Umbilical cord (tissue), 2 donors: ENCODE data around the gene LTK. TPM values are rescaled to one million over a fixed set of nuclear protein-coding genes. Genes with fewer than 3 reads are reported as not detected.

Experiments
- DNase-seq: peaks from one replicate; pipeline ENCODE4 v3.0.0-alpha.2; 2015; ENCODE audit warnings: low spot score
- total RNA-seq: library from RNA; depleted of rRNA; stranded (reverse); fragments of >200 nt; gene quantifications from one replicate; pipeline ENCODE4 v1.2.3, GENCODE V29; 2014; ENCODE audit warnings: low replicate concordance; ENCODE audit not compliant: insufficient read depth

Gene LTK
- total RNA-seq, 1 donor from 2014 or later = 4.3 TPM

DNA sequence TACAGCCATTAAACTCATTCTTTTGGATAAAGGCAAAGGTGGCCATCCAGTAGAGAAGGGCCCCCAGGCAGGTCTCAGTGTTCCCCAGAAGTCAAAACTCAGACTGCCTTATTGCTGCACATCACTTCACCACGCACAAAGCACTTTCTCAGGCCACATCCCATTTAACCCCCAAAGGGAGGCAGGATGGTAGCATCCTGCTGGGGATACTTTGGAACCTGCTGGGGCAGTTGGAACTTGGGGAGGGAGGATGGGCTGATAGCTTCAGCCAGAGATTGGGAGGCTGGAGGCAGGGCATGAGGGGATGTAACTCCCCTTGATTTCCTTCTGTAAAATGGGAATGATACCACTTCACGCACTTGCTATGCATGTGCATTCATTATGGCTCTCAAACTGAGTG is 15.0 kb downstream of the LTK start:
- no peak for DNase-seq

DNA sequence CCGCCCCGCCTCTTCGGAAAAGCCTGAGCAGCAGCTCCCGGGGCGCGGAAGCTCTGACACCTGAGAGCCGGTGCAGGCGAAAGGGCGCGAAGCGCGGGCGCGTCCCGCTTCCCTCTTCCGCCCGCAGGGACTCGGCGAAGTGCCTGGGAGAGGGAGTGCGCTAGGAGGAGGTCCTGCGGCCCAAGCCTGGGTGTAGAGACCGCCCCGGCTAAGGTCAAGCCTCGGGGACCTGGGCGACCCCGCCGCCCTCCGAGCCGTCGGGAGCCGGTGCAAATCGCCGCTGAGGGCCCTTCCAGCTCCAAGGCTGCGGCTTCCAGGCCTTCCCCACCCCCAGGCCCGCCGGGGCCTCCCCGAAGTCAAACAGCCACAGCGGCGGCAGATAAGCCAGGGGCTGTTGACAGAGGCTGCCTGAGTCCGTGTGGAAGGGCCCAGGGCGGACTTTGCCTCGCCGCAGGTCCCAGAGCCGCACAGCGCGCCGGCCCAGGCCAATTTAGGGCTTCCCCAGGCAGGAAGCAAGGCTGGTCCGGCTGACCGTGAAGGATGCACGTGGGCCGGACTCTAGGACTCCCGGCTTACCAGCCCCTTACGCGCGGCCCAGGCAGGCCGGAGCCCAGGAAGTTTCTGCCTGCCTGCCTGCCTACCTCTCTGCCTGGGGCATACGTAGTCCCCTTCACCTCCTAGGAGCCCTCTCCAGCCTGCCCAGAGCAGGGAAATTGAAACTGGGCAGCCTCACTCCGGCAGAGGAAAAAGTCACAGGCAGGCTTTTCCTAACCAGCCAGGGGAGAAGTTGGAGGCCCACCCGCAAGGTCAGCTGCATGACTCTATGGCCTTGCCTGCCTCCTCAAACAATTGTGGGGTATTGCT is 17.7 kb downstream of the LTK start:
- DNase-seq = no peak

DNA sequence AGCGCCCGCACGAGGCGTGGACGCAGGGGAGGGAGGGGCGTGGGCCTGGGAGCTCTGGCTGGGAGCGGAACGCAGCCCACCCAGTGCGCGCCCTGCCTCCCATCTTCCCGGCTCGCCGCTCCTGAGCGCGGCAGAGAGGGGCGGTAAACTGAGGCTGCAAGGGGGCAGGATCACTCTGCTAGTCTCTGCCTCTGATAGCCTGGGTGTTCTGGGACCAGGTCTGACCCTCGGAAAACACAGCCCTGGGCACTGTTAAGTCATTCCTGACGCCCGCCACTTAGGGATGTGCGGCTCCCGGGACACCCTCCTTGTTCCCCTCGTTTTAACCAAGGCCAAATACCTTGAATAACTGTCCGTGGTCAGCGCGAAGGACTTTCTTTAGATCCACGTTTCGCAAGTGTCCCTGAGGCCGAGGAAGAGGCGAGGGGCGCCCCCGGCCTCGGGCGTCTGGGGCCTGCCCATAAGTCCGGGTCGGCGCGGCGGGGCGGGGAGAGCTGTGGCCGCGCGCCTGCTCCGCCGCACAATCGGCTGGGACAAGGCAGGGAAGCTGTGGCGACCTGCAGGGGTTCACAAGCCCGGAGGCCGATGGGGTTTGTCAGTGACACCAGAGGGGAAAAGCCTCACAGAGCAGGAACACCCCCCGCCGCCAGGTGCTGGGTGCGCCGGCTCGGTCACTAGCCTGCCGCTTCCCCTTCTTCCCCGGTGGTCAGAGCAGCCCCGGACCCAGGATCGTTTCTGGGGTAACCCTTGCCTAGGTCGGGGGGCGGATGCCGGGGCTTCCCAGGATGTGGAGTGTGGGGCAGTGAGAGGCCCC is 18.5 kb downstream of the LTK start:
- DNase-seq = no peak

DNA sequence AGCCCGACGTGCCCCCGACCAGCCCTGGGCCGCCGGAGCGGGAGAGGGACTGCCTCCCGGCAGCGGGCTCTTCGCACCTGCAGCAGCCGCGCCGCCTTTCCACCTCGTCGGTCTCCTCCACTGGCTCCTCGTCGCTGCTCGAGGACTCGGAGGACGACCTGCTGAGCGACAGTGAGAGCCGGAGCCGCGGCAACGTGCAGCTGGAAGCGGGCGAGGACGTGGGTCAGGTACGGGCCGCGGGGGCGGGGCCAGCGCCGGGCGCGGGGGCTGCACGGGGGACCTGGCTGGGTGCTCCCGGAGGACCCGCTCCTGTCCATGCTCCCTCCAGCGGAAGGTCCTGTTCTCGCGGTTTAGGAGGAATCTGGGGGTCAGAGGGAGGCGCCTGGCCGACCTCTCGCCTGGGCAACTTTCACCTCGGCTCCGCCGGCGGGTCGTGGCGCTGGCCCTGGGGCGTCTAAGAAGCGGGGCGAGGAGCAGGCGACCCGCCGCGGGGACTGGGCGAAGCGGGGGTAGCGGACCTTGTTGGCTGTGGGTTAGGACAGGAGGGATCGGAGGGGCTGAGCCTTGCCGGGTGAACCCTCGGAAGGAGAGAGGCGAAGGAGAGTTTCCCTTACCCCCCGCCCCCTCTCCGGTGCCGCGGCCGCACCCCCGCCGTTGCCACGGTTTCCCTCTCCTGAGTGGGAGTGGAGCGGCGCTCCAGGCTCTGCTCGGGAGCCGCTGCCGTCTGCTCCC is 19.3 kb downstream of the LTK start:
- DNase-seq = no peak

DNA sequence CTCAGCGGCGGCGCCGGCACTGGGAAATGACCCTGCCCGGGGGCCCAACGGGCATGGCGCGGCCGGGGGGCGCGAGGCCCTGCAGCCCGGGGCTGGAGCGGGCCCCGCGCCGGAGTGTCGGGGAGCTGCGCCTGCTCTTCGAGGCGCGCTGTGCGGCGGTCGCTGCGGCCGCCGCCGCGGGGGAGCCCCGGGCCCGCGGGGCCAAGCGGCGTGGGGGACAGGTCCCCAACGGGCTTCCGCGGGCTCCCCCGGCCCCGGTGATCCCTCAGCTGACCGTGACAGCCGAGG is 19.8 kb downstream of the LTK start:
- DNase-seq = no peak

DNA sequence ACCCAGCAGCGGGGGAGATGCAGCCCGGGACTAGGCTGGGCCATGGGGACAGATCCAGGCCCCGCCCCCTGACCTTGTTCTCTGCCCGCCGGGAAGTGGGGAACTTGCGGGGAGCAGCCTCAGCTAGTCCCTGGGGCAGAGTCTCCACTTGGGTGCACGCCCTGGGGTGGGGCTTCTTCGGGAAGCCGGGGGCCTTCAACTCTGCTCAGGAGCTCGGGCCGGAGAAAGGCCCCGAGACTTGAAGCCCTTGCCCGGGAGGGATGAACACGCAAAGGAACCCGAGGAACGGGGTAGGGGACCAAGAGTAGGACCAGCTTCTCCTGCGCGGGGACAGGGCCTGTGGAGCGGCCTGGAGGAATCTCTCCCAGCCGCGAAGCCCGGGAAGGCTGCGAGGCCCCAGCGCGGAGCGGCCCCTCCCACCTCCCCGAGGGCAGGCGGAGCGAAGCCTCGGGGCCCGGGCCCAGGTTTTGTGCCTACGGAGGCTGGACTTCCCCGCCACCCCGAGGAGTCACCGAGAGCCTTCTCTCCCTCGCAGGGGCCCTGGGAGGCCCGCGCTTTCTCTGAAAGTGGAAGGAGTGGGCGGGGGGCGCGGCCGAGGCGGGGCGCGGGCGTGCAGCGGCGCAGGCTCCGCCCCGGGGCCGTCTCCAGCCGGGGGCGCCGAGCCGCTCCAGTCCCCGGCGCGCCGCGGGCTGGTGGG is 20.3 kb downstream of the LTK start, which contains the start of gene ITPKA:
Gene ITPKA (plus strand): TSS at position 670 of the 697 bp plus-strand sequence. CDS start 54 bp downstream, outside the sequence.
- DNase-seq = peak; percentile 90

DNA sequence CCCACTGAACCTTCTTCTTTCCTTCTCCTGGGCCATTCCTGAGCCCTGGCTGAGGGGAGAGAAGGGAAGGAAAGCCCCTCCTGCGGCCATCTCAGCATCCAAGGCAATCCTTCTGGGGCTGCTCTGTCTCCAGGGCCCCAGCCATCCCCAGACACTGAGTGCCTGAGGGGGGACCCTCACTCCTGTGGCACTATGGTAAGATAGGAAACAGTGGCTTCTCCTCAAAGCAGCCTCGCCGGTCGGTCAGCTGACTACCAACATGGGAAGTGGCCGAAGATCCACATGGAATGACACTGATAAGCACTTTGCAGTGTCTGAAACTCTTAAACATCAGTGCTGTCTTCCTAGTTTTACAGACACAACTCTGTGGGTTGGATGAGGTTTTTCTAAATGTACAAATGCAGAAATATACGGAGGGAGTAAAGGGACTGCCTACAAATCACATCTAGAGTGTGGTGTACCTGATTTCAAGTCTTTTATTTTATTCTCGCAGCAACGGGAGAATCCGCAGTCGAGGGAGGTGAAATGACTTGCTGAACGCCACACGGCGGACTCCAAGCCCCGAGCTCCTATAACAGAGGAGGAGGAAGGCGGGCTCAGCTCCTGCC is 20.9 kb downstream of the LTK start:
- DNase-seq = no peak

DNA sequence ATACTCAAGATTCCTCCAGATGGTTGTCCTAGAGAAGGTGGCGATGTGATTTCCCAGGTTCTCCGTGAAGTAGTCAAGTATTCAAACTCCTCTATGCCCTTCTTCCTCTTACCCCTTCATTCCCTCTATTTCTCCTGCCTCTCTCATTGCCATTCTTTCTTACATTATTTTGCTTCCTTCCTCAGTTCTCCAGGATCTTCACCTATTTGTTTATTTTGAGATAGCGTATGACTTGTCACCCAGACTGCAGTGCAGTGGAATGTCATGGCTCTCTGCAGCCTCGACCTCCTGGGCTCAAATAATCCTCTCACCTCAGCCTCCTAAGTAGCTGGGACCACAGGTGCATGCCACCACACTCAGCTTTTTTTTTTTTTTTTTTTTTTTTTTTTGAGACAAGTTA is 21.7 kb downstream of the LTK start:
- DNase-seq = no peak

DNA sequence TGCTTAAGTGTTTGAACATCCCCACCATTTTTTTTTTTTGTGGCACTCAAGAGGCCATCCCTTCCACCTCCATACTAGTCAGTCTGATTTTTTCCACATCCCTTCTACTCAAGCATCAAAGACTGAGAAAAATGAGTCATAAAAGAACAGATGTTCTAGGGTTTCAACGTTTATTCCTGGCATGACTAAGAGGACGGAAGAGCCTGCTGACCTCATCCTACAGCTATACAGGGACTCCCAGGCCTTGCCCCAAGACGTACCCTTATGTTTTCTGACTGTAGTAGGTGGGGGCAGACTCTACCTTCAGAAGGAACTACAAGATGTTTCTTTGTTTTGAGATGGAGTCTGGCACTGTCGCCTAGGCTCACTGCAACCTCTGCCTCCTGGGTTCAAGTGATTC is 23.3 kb downstream of the LTK start:
- DNase-seq = peak; percentile 93

DNA sequence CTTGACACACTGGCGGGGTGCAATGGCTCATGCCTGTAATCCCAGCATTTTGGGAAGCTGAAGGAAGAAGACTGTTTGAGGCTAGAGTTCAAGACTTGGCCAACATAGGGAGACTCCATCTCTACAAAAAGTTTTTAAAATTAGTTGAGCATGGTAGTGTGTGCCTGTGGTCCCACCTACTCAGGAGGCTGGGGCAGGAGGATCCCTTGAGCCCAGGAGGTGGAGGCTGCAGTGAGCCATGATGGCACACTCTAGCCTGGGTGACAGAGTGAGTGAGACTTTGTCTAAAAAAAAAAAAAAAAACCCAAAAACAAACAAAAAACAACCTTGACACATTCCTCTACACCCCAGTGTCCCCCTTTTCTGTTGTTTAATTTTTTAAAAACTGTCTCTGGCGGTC is 24.0 kb downstream of the LTK start:
- no peak for DNase-seq

DNA sequence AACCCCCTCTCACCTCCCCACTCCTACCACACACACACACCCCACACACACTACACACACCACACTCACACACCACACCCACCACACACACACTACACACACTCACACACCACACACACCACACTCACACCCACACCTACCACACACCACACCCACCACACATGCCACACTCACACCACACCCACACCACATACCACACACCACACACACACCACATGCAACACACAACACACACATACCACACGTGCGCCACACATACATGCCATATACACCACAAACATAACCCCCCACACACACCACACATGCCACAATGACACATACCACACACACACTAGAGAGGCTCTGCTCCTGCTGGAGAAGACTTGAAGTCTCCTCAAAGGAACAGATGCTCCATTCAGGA is 25.8 kb downstream of the LTK start:
- DNase-seq = no peak

DNA sequence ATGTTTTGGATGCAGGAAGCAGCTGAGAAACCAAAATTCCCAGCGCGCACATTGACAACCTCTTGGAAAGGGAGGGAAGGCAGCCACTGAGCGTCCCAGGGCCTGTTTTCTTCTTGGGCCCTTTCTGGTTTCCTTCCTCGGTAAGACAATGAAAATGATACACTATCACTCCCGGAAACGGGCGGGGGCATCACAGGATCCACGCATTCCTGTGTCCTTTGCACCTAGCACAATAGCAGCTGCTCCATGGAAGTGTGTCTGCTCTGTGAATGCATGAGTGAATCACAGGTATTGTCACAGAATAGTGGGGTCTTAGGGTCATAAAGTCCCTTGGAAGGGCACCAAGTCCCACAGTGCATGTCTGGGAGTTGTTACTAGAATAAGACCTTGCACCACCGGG is 26.2 kb downstream of the LTK start:
- no peak for DNase-seq

DNA sequence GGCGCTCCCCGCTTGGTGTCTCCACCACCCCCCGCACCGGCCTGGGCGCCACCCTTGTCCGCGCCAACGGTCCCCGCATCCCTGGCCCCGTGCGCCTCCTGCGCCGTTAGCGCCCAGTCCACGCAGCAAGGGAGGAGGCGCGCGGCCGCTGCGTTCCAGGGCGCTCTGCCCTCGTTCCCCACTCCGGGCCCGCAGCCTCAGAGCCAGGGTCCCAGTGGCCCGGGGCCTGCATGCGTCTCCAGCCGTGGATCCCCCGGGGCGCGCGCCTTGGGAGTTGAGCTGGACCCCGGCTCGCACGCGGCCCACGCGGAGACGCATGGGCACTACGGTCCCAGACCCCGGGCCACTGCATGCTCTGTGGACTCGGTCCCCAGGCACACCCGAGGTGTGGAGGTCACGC is 27.3 kb downstream of the LTK start:
- no peak for DNase-seq

DNA sequence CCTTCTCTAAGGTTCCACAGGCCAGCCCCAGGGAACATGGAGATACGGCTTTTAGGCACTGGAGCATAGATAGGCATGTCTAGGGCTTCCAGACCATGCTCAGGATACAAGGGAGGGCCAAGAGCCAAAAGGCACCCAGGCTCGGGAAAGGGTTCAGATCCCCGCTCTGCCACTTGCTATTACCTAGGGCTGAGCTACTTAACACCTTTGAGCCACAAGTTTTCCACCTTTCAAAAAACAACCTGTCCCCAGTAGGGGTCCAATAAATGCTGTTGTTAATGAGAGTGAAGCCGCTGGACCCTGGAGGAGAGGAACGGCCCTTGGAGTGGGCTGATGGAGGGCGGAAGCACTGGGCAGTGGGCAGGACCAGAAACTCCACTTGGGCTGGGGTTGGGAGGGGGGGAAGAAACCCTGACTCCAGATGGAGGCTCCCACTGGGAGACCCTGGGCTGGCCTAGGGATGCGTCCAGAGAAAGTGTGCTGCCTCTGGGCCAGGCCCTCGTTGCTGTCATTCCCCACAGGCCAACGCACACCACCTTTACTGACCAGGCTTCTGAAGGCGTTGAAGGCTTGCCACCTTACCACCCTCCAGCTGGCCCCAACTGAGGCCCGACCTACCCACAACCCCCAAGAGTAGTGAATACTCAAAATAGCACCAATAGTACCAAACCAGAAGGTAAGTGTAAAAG is 28.5 kb downstream of the LTK start:
- DNase-seq = no peak

DNA sequence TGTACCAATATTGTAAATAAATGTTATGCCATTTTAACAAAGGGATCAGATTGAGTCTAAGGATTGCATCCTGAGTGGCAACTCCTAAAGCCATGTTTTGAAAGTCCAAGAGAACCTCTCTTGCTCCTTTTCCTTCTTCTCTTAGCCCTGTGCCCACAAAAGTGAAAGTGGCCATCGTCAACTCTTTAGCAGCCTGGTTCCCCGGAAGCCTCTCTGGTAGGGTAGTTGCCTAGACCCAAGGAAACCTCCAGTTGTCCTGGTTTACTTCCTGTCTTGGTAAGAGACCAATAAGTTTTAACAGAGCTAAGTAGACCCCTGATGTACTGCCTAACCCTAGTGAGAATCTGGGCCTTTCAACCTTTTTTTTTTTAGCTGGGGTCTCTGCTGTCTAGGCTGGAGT is 30.1 kb downstream of the LTK start:
- no peak for DNase-seq

DNA sequence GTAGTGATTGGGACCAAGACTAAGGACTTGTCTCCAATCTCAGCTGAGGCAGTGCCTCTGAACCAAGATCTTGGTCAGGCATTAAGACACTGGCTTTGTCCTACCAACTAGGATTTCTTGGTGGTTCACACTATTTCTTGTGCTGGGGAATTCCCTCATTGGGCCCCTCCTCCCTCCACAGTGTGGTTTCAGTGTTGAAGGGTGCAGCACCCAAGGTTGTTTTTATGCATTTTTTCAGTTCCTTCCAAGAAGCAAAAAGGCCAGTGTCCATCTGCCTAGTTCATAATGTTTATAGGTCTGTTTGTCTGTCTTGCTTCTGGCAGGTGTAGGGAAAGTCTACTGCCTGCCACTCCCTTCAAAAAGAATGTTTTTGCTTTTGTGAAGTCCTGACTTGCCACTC is 30.5 kb downstream of the LTK start:
- DNase-seq = no peak

DNA sequence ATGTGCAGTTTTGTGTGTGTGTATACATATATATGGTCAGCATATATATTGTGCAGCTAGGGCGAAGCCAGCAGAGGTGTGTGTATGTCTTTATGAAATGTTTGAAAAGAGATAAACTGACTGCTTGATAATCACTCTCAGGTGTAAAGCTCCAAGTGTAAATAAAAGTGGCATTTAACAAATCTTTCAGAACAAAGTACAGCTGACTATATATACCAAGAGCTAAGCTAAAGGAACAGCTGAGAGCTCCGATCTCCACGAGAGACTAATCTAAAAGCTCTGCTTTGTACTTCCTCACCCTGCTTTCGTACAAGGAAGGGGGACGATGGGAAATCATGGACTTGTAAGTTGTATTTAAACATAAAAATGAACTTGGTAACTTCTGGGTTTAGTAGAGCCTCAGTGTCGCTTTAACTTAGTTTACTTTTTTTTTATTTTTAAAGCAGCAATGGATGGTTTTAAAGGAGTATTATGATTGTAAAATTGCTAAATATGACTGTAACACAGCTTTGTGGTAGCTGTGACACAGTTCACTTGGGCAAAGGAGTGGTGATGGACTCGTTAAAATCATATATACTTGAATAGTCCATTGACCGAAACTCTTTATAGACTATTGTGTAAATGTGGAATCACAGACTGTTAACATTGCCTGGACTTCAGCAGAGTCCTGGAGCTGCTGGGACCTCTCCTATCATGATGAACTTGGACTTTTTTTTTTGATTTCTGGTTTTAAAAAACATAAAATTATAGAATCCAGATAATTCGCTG is 31.3 kb downstream of the LTK start:
- no peak for DNase-seq

DNA sequence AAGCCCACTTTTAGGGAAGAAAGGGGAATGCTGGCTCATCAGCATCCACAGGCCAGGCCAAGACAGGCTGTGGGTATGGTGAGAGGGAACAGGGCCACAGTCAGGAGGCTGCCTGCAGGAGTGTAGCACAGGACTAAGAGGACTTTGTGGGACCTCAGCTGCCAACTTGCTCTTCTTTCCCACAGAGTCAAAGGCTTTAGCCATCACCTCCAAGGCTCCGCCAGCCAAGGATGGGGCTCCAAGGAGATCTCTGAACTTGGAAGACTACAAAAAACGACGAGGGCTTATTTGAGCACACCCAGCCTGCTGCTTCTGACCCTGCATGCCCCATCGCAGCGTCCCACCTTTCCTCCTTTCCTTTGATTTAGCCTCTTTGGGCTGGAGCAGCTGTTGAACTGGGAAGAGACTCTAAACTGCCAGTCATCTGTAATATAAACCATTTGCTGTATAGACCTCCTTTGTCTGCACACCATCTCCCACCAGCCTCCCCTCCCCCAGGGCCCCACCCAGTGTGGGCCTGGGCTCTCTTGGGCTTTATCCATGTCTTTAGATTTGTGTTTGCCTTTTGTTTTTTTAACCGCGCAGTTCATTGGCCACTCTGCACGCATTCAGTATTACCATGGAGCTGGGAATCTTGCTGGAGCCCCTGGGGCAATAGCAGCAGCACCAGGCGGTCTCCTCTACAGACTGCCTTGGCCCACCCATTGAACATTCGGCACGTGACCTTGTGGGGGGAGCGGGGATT is 33.1 kb downstream of the LTK start:
- no peak for DNase-seq

DNA sequence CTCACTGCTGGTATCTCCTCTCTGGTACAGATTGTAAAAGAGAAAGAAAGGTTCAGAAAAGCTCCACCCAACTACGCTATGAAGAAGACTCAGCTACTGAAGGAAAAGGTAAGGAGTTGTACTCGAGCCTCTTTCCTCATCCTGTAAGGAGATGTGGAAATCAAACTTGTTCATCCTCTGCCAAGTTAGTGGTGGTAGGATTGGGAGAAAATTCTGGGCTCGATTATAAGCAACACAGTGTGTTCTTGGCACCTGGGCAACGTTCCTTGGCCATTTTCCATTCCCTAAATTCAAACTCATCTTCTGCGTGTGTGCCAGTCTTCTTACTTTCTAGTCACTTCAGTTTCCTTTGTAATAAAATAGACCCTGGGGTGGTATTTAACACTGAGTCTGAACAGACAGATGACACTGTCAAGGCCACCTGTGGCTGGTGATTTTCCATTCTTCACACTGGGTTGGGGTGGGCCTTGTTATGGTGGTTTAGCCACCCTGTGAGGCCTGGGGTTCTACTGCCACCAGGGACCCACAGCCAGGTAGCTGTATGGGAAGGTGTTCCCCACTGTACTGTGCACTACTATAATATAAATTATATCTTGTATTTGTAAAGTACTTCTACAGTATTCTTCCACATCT is 37.1 kb downstream of the LTK start:
- no peak for DNase-seq
